Dermis microvascular lymphatic vessel endothelial cell (primary cell): ENCODE data around the gene HLCS. TPM values are rescaled to one million over a fixed set of nuclear protein-coding genes. Genes with fewer than 3 reads are reported as not detected.
A peak's percentile ranks its signal among the peaks of the same experiment; 100 is the strongest.

Experiments
- DNase-seq, 2 donors: peaks; one replicate each; pipeline versions ENCODE4 v3.0.0 to v3.0.0-alpha.2; 2010; ENCODE audit warnings: low read depth in 2 of 2
- total RNA-seq: library from RNA; depleted of rRNA; stranded (reverse); fragments of >200 nt; gene quantifications from 2 replicates; pipeline ENCODE4 v1.2.1, GENCODE V29; 2014

The HLCS gene
- total RNA-seq, 1 donor from 2014 or later, result 16.4 TPM

GRCh38 chr21:36813052-36813451 lies 153.4 kb downstream of the HLCS start:
- DNase-seq, result peak in 1 of 2 donors; percentile 46

GRCh38 chr21:36811762-36812161 lies 154.7 kb downstream of the HLCS start:
- no peak for DNase-seq

GRCh38 chr21:36810443-36810842 lies 156.0 kb downstream of the HLCS start:
- no peak for DNase-seq

- DNase-seq, result no peak
Observed at GRCh38 chr21:36807422-36807928, 159.0 kb downstream of the HLCS start.

GRCh38 chr21:36806103-36806502 lies 160.4 kb downstream of the HLCS start:
- DNase-seq, result no peak

- no peak for DNase-seq
Observed at GRCh38 chr21:36804874-36805611, 161.4 kb downstream of the HLCS start.

GRCh38 chr21:36803816-36804439 lies 162.5 kb downstream of the HLCS start:
- DNase-seq, result no peak

GRCh38 chr21:36803051-36803645 lies 163.3 kb downstream of the HLCS start:
- DNase-seq, result no peak

- DNase-seq, result no peak
Observed at GRCh38 chr21:36800734-36801133, 165.7 kb downstream of the HLCS start.

- peak; percentile 24 to 84 for DNase-seq
Observed at GRCh38 chr21:36799869-36800268, 166.6 kb downstream of the HLCS start.

- no peak for DNase-seq
Observed at GRCh38 chr21:36798491-36798890, 168.0 kb downstream of the HLCS start.

GRCh38 chr21:36796070-36796469 lies 170.4 kb downstream of the HLCS start:
- DNase-seq, result no peak

GRCh38 chr21:36792505-36792967 lies 173.9 kb downstream of the HLCS start:
- DNase-seq, result peak in 1 of 2 donors; percentile 4

GRCh38 chr21:36791695-36792470 lies 174.6 kb downstream of the HLCS start:
- DNase-seq, result no peak

GRCh38 chr21:36791180-36791579 lies 175.3 kb downstream of the HLCS start:
- DNase-seq, result no peak

- peak in 1 of 2 donors; percentile 29 for DNase-seq
Observed at GRCh38 chr21:36790616-36791015, 175.9 kb downstream of the HLCS start.

GRCh38 chr21:36788120-36788638 lies 178.3 kb downstream of the HLCS start:
- DNase-seq, result peak in 1 of 2 donors; percentile 37

- no peak for DNase-seq
Observed at GRCh38 chr21:36786186-36786585, 180.3 kb downstream of the HLCS start.

- no peak for DNase-seq
Observed at GRCh38 chr21:36785615-36786014, 180.9 kb downstream of the HLCS start.

- DNase-seq, result no peak
Observed at GRCh38 chr21:36784947-36785346, 181.5 kb downstream of the HLCS start.

- no peak for DNase-seq
Observed at GRCh38 chr21:36783612-36784374, 182.7 kb downstream of the HLCS start.
